Mammary epithelial cell (primary cell): ENCODE data around the gene KRTAP2-3.
"Not testable (repeated sequence)": the region's sequence is repeated elsewhere in the genome, so short reads cannot be mapped to it uniquely, and the experiment has no call there.

Source experiments
- EZH2 ChIP-seq: IDR thresholded peaks from 2 replicates; pipeline ENCODE4 v1.6.1; 2012; ENCODE audit warnings: low read length, inconsistent platforms, borderline replicate concordance
- TF ChIP-seq, protein P1 (sequence below), 2 donors: IDR thresholded peaks in 1 of 2; conservative IDR thresholded peaks in 1 of 2; 2 replicates each; pipeline ENCODE4 v1.5.1; 2011 to 2012; ENCODE audit warnings: inconsistent platforms in 2 of 2, low read length in 2 of 2, mild to moderate bottlenecking in 2 of 2, control low read depth in 1 of 2, low read depth in 1 of 2; ENCODE audit not compliant: insufficient read depth in 1 of 2; ENCODE audit errors: extremely low read depth in 1 of 2

DNA sequence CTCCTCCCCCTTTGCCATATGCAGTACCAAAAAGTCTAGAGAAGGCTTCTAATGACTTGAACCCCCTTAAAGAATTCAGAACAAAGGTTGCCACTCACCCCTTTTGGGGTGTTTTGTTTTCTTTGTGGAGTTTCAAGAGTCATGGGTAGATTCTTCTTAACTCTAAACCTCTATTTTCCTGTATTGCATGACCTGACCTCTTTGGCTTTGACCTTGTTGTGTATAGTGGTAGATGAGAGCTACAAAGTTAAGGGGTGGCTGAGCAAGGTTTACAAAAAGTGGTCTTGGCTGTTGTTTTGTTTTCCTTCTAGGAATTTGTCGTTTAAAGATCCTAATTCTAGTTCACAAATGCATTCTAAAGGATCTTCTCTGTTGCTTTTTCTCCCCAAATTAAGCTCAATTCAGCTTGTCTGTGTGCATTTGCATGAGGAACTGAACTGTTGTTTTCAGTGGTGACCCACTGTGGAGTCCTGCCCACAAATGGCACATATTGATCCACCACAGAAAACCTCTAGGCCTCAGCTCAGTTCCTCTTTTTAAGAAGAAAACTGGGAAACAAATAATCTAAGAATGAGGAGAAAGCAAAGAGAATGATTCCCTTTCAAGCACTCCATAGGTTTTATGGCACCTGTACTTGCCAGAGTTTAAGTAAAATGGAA lies 48.9 kb upstream of the KRTAP2-3 start:
- TF ChIP-seq, protein P1, sequence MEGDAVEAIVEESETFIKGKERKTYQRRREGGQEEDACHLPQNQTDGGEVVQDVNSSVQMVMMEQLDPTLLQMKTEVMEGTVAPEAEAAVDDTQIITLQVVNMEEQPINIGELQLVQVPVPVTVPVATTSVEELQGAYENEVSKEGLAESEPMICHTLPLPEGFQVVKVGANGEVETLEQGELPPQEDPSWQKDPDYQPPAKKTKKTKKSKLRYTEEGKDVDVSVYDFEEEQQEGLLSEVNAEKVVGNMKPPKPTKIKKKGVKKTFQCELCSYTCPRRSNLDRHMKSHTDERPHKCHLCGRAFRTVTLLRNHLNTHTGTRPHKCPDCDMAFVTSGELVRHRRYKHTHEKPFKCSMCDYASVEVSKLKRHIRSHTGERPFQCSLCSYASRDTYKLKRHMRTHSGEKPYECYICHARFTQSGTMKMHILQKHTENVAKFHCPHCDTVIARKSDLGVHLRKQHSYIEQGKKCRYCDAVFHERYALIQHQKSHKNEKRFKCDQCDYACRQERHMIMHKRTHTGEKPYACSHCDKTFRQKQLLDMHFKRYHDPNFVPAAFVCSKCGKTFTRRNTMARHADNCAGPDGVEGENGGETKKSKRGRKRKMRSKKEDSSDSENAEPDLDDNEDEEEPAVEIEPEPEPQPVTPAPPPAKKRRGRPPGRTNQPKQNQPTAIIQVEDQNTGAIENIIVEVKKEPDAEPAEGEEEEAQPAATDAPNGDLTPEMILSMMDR (conservative IDR thresholded peaks at IDR 0.05 in 1 of 2, IDR thresholded peaks at IDR 0.05 in 1 of 2; ENCODE audit: extremely low read depth in 1 of 2, insufficient read depth in 1 of 2, low read depth in 1 of 2, low read length in 2 of 2) = not testable (repeated sequence)
- TF ChIP-seq EZH2 = not testable (repeated sequence)
